KG1 (cell line): ENCODE data around the gene TRIP12.

Experiments
- DNase-seq: peaks from one replicate; lab custom pipeline; 2025; lab: John Stamatoyannopoulos, UW

The TRIP12 gene

GRCh38 chr2:229715895-229716507 is 205.8 kb downstream of the TRIP12 start:
- peak; percentile 11 for DNase-seq

- no peak for DNase-seq
These were observed 206.9 kb downstream of the TRIP12 start for GRCh38 chr2:229714736-229715541.

- no peak for DNase-seq
These were observed 207.6 kb downstream of the TRIP12 start, which contains the start of gene DNER for GRCh38 chr2:229714080-229714735. DNER (minus strand) TSS chr2:229714555; CDS start chr2:229714423, 132 bp downstream.
